HG02870 (cell line): ENCODE results near the gene IGSF11.
"Not testable (repeated sequence)": the region's sequence is repeated elsewhere in the genome, so short reads cannot be mapped to it uniquely, and the experiment has no call there.

Experiments
- ATAC-seq: cut with Tn5 transposase; IDR thresholded peaks from one replicate; pipeline ENCODE4 v1.9.1; 2021; ENCODE audit warnings: mild to moderate bottlenecking, moderate library complexity; ENCODE audit not compliant: unreplicated experiment

The IGSF11 gene

GRCh38 chr3:119034256-119035013 lies at the start of gene IGSF11:
Gene IGSF11, minus strand, starts transcription at chr3:119034846. Its CDS starts 264 bp downstream, at chr3:119034582.
- ATAC-seq, result peak; percentile 97

GRCh38 chr3:119080364-119080763 lies 45.7 kb upstream of the IGSF11 start:
- ATAC-seq, result no peak

GRCh38 chr3:119073258-119074001 lies 38.8 kb upstream of the IGSF11 start:
- no peak for ATAC-seq

- ATAC-seq, result not testable (repeated sequence)
Measured at GRCh38 chr3:119072451-119072850, 37.8 kb upstream of the IGSF11 start.

GRCh38 chr3:119069725-119070124 lies 35.1 kb upstream of the IGSF11 start:
- no peak for ATAC-seq

- no peak for ATAC-seq
Measured at GRCh38 chr3:119063471-119063870, 28.8 kb upstream of the IGSF11 start.

GRCh38 chr3:119062892-119063291 lies 28.2 kb upstream of the IGSF11 start:
- ATAC-seq, result no peak

GRCh38 chr3:119044593-119044992 lies 9.9 kb upstream of the IGSF11 start:
- ATAC-seq, result no peak

GRCh38 chr3:119042162-119042561 lies 7.5 kb upstream of the IGSF11 start:
- ATAC-seq, result no peak

GRCh38 chr3:119035014-119035346 lies 334 bp upstream of the IGSF11 start:
- no peak for ATAC-seq

- no peak for ATAC-seq
Measured at GRCh38 chr3:119033393-119034255, 1.0 kb downstream of the IGSF11 start.

- ATAC-seq, result no peak
Measured at GRCh38 chr3:119025171-119025795, 9.4 kb downstream of the IGSF11 start.

- ATAC-seq, result no peak
Measured at GRCh38 chr3:119019767-119020518, 14.7 kb downstream of the IGSF11 start.

GRCh38 chr3:119018690-119019463 lies 15.8 kb downstream of the IGSF11 start:
- no peak for ATAC-seq

GRCh38 chr3:119015942-119016341 lies 18.7 kb downstream of the IGSF11 start:
- no peak for ATAC-seq

GRCh38 chr3:119013951-119014350 lies 20.7 kb downstream of the IGSF11 start:
- ATAC-seq, result no peak

GRCh38 chr3:119011528-119011927 lies 23.1 kb downstream of the IGSF11 start:
- no peak for ATAC-seq

GRCh38 chr3:118997190-118997589 lies 37.5 kb downstream of the IGSF11 start:
- no peak for ATAC-seq

- no peak for ATAC-seq
Measured at GRCh38 chr3:118991775-118992174, 42.9 kb downstream of the IGSF11 start.
